IMR-90 (cell line): ENCODE results near the gene MAP2K2. TPM values are rescaled to one million over a fixed set of nuclear protein-coding genes. Genes with fewer than 3 reads are reported as not detected.

Experiments used
- ATAC-seq: fragments of 200-7000 bp; cut with Tn5 transposase; 2 replicates; pipeline ENCODE4 v1.9.1; 2020; ENCODE audit warnings: low read depth, mild to moderate bottlenecking, moderate library complexity
- BruUV-seq: library from RNA; stranded (reverse); fragments of 400-500 nt; replicated peaks from 2 replicates; lab custom pipeline; 2021; lab: Mats Ljungman, UMichigan
- CTCF ChIA-PET: fragments of 300-600 bp; formaldehyde crosslinking; extraction: SDS; loops from one replicate; lab custom pipeline; 2021; ENCODE audit warnings: antibody characterized with exemption; lab: Yijun Ruan, JAX
- POLR2A ChIA-PET: fragments of 300-600 bp; sonication (Branson Sonifier 250); formaldehyde crosslinking; loops from one replicate; lab custom pipeline; 2022; ENCODE audit warnings: antibody characterized with exemption; ENCODE audit not compliant: unreplicated experiment; lab: Charles Lee
- DNase-seq: peaks from one replicate; pipeline ENCODE4 v3.0.0; 2013
- H2AFZ ChIP-seq: replicated peaks from 2 replicates; pipeline ENCODE3; 2013; ENCODE audit warnings: low read length, mild to moderate bottlenecking; ENCODE audit not compliant: poor library complexity
- H2AK5ac ChIP-seq: 2 replicates; pipeline ENCODE4 v1.6.1; 2013; ENCODE audit warnings: low read depth, low read length, inconsistent platforms
- H2AK9ac ChIP-seq: replicated peaks from 2 replicates; pipeline ENCODE3; 2013; ENCODE audit warnings: mild to moderate bottlenecking, low read depth, low read length, moderate library complexity; ENCODE audit not compliant: poor library complexity
- H2BK120ac ChIP-seq: 2 replicates; pipeline ENCODE4 v1.6.1; 2013; ENCODE audit warnings: low read depth, low read length, inconsistent platforms
- H2BK15ac ChIP-seq: 3 replicates; pipeline ENCODE4 v1.6.1; 2013; ENCODE audit warnings: low read depth, low read length, inconsistent platforms
- H2BK20ac ChIP-seq: 2 replicates; pipeline ENCODE4 v1.6.1; 2013; ENCODE audit warnings: low read depth, mild to moderate bottlenecking, inconsistent platforms, low read length, moderate library complexity
- H2BK5ac ChIP-seq: 2 replicates; pipeline ENCODE4 v1.6.1; 2013; ENCODE audit warnings: mild to moderate bottlenecking, low read depth, low read length, inconsistent platforms; ENCODE audit not compliant: poor library complexity, severe bottlenecking
- H3K14ac ChIP-seq: replicated peaks from 2 replicates; pipeline ENCODE4 v1.6.1; 2013; ENCODE audit warnings: low read depth, low read length, inconsistent platforms
- H3K18ac ChIP-seq: 2 replicates; pipeline ENCODE4 v1.6.1; 2013; ENCODE audit warnings: low read depth, low read length, control low read depth
- H3K23ac ChIP-seq: 2 replicates; pipeline ENCODE4 v1.6.1; 2013; ENCODE audit warnings: low read depth, low read length, inconsistent platforms
- H3K27ac ChIP-seq: 2 replicates; pipeline ENCODE4 v1.5.1; 2013; ENCODE audit warnings: mild to moderate bottlenecking, control low read depth, low read length; ENCODE audit not compliant: insufficient read depth
- H3K27me3 ChIP-seq: 2 replicates; pipeline ENCODE4 v1.6.1; 2013; ENCODE audit warnings: low read length; ENCODE audit not compliant: control insufficient read depth, insufficient read depth
- H3K36me3 ChIP-seq: 2 replicates; pipeline ENCODE4 v1.6.1; 2013; ENCODE audit warnings: low read length, mixed read lengths; ENCODE audit not compliant: control insufficient read depth, insufficient read depth
- H3K4ac ChIP-seq: 2 replicates; pipeline ENCODE4 v1.6.1; 2013; ENCODE audit warnings: low read depth, low read length, inconsistent platforms
- H3K4me1 ChIP-seq: 2 replicates; pipeline ENCODE4 v1.6.1; 2013; ENCODE audit warnings: low read length, mixed read lengths; ENCODE audit not compliant: control insufficient read depth, insufficient read depth
- H3K4me2 ChIP-seq: 2 replicates; pipeline ENCODE4 v1.6.1; 2013; ENCODE audit warnings: low read depth, mild to moderate bottlenecking, control low read depth, low read length, moderate library complexity
- H3K4me3 ChIP-seq: 2 replicates; pipeline ENCODE4 v1.5.1; 2013; ENCODE audit warnings: low read depth, mild to moderate bottlenecking, control low read depth, low read length, moderate library complexity; ENCODE audit not compliant: insufficient read depth
- H3K56ac ChIP-seq: 2 replicates; pipeline ENCODE4 v1.6.1; 2013; ENCODE audit warnings: low read length, inconsistent platforms; ENCODE audit not compliant: insufficient read depth; ENCODE audit errors: extremely low read depth
- H3K79me1 ChIP-seq, 2 experiments: 2 replicates each; pipeline ENCODE4 v1.6.1; 2013; ENCODE audit warnings: low read length in 2 of 2, inconsistent platforms in 1 of 2, low read depth in 1 of 2
- H3K9ac ChIP-seq: 2 replicates; pipeline ENCODE4 v1.6.1; 2013; ENCODE audit warnings: low read depth, low read length, control low read depth
- H3K9me1 ChIP-seq: 2 replicates; pipeline ENCODE4 v1.6.1; 2013; ENCODE audit warnings: low read length, inconsistent platforms; ENCODE audit not compliant: insufficient read depth
- H3K9me3 ChIP-seq: 2 replicates; pipeline ENCODE4 v1.6.1; 2013; ENCODE audit warnings: low read length; ENCODE audit not compliant: control insufficient read depth, insufficient read depth
- H4K20me1 ChIP-seq: 2 replicates; pipeline ENCODE4 v1.6.1; 2013; ENCODE audit warnings: low read length, inconsistent platforms; ENCODE audit not compliant: insufficient read depth
- H4K5ac ChIP-seq: 2 replicates; pipeline ENCODE4 v1.6.1; 2013; ENCODE audit warnings: mild to moderate bottlenecking, low read depth, low read length, control low read depth
- H4K8ac ChIP-seq, 2 experiments: 2 replicates each; pipeline ENCODE4 v1.6.1; 2013; ENCODE audit warnings: low read depth in 2 of 2, low read length in 2 of 2, control low read depth in 1 of 2, inconsistent platforms in 1 of 2
- H4K91ac ChIP-seq: 2 replicates; pipeline ENCODE4 v1.6.1; 2013; ENCODE audit warnings: low read depth, low read length, inconsistent platforms; ENCODE audit not compliant: insufficient read depth
- BHLHE40 ChIP-seq: fragments of 150-350 bp; IDR thresholded peaks from 2 replicates; pipeline ENCODE4 v1.6.1; 2016; ENCODE audit warnings: mild to moderate bottlenecking, low read depth, low read length
- CHD1 ChIP-seq: IDR thresholded peaks from 2 replicates; pipeline ENCODE4 v1.6.1; 2012; ENCODE audit warnings: low read depth, low read length, improper control_type of control experiment
- ELK1 ChIP-seq: fragments of 150-350 bp; IDR thresholded peaks from 2 replicates; pipeline ENCODE4 v1.6.1; 2016; ENCODE audit warnings: low read depth, mild to moderate bottlenecking, low read length, moderate library complexity, borderline replicate concordance
- MAFK ChIP-seq: IDR thresholded peaks from 2 replicates; pipeline ENCODE4 v1.6.1; 2012; ENCODE audit warnings: low read depth, low read length, improper control_type of control experiment
- MAZ ChIP-seq: IDR thresholded peaks from 2 replicates; pipeline ENCODE4 v1.6.1; 2012; ENCODE audit warnings: low read depth, mild to moderate bottlenecking, low read length, improper control_type of control experiment, moderate library complexity, borderline replicate concordance
- POLR2A ChIP-seq: IDR thresholded peaks from 2 replicates; pipeline ENCODE4 v1.6.1; 2012; ENCODE audit warnings: mild to moderate bottlenecking, low read depth, low read length
- RFX5 ChIP-seq: IDR thresholded peaks from 2 replicates; pipeline ENCODE4 v1.8.0; 2012; ENCODE audit warnings: low read depth, mild to moderate bottlenecking, low read length, moderate library complexity
- WGBS, 2 experiments: methylation state at CpG; one replicate each; pipeline versions ENCODE4 v1.1.5 to v1.1.7; 2013; ENCODE audit warnings: missing lambda C conversion rate in 2 of 2; ENCODE audit not compliant: insufficient read length in 1 of 2; ENCODE audit errors: extremely low coverage in 2 of 2; 5-methylcytosine and 5-hydroxymethylcytosine counted together
- dilution Hi-C: fragments of 300-500 bp; cut with HindIII; formaldehyde crosslinking; loops from one replicate; pipeline ENCODE4 v1.14.3; 2018; ENCODE audit warnings: low sequenced_read_pairs; ENCODE audit not compliant: unreplicated experiment
- in situ Hi-C: fragments of 300-500 bp; cut with MboI; formaldehyde crosslinking; loops from 3 replicates; pipeline ENCODE4 v1.14.3; 2019; ENCODE audit warnings: low sequenced_read_pairs, inconsistent platforms, mixed read lengths
- intact Hi-C: fragments of 100-400 bp; cut with micrococcal nuclease; formaldehyde crosslinking; loops from 2 replicates; pipeline ENCODE4 v1.10.0; 2022
- polyA plus RNA-seq, 3 experiments: library from polyadenylated mRNA; depleted of rRNA; stranded (reverse); fragments of >200 nt; gene quantifications; 2 replicates each; pipeline ENCODE4 v1.2.3, GENCODE V29; 2012; ENCODE audit warnings: low replicate concordance in 1 of 3
- total RNA-seq: library from RNA; depleted of rRNA; stranded (reverse); fragments of >200 nt; gene quantifications from 2 replicates; pipeline ENCODE4 v1.2.3, GENCODE V29; 2012

MAP2K2 gene
- total and polyA plus RNA-seq, 2 of the 4 experiments (the other 2 are of a cell fraction) = 115 to 151 TPM

- Histone ChIP-seq H2BK5ac (no peak overlapping the region), H2BK15ac (no peak overlapping the region), H2AK5ac (0 out of 2 replicates have a peak overlapping the region, but pooled peaks have one; percentile 5), H4K91ac (no peak overlapping the region), H3K9me1 (peaks cover 19% of the 10 kb centered on the region), H3K27ac (no peak overlapping the region), H3K36me3 (peaks cover 38% of the 10 kb centered on the region), H2BK20ac (no peak overlapping the region), H2BK120ac (no peak overlapping the region), H3K4me2 (no peak overlapping the region), H3K4me1 (peaks cover 12% of the 10 kb centered on the region), H3K56ac (no peak overlapping the region), H2AK9ac (no peak overlapping the region), H3K27me3 (no peaks in the 10 kb centered on the region), H3K9ac (no peak overlapping the region), H3K4ac (no peak overlapping the region), H3K14ac (no peak overlapping the region), H3K4me3 (no peak overlapping the region), H3K18ac (no peak overlapping the region), H3K23ac (no peak overlapping the region), H3K79me1 (peaks cover 24 to 77% of the 10 kb centered on the region in 2 experiments), H2AFZ (peak overlapping the region; percentile 21), H4K8ac (no peak overlapping the region), H3K9me3 (no peaks in the 10 kb centered on the region), H4K5ac (no peak overlapping the region), H4K20me1 (peaks cover 67% of the 10 kb centered on the region)
- BruUV-seq = no TSS peak
- POLR2A ChIA-PET = no interaction called here
- TF ChIP-seq MAFK = no peak
- no peak for TF ChIP-seq MAZ
- no peak for TF ChIP-seq RFX5
- TF ChIP-seq CHD1 = no peak
- TF ChIP-seq POLR2A = no peak
- no peak for TF ChIP-seq ELK1
- no peak for TF ChIP-seq BHLHE40
- dilution Hi-C loops (no loop called here), in situ Hi-C loops (no loop called here), intact Hi-C loops (no loop called here)
- DNase-seq (no peak), ATAC-seq (no peak)
- 86% methylated on average over 2 of the region's 13 CpGs; no CpG with 5 or more reads in 1 of the 2 experiments for WGBS, 2 experiments
- CTCF ChIA-PET = no interaction called here
These were observed 4.2 kb downstream of the MAP2K2 start for GRCh38 chr19:4119763-4120162.
